NCI-H82 (cell line): ENCODE data around the gene VSIR.
A peak's percentile ranks its signal among the peaks of the same experiment; 100 is the strongest.

Experiments
- DNase-seq: peaks from one replicate; lab custom pipeline; 2025; lab: John Stamatoyannopoulos, UW

Gene VSIR

GRCh38 chr10:71773221-71773971, at the start of gene VSIR:
Gene VSIR, minus strand, starts transcription at chr10:71773520. Its CDS starts 81 bp downstream, at chr10:71773439.
- peak; percentile 77 for DNase-seq

GRCh38 chr10:71821909-71822763, 48.8 kb upstream of the VSIR start:
- DNase-seq = no peak

GRCh38 chr10:71820966-71821365, 47.6 kb upstream of the VSIR start:
- no peak for DNase-seq

GRCh38 chr10:71819985-71820384, 46.7 kb upstream of the VSIR start:
- DNase-seq = no peak

- DNase-seq = no peak
Measured at GRCh38 chr10:71819441-71819861, 46.1 kb upstream of the VSIR start.

GRCh38 chr10:71818674-71819260, 45.4 kb upstream of the VSIR start:
- DNase-seq = no peak

- DNase-seq = no peak
Measured at GRCh38 chr10:71817831-71818655, 44.7 kb upstream of the VSIR start.

GRCh38 chr10:71816936-71817618, 43.8 kb upstream of the VSIR start:
- DNase-seq = no peak

- DNase-seq = no peak
Measured at GRCh38 chr10:71816421-71816851, 43.1 kb upstream of the VSIR start.

GRCh38 chr10:71815515-71816130, 42.3 kb upstream of the VSIR start:
- DNase-seq = no peak

GRCh38 chr10:71814922-71815411, 41.6 kb upstream of the VSIR start:
- DNase-seq = peak; percentile 32

GRCh38 chr10:71812913-71813590, 39.7 kb upstream of the VSIR start:
- peak; percentile 50 for DNase-seq

- peak; percentile 80 for DNase-seq
Measured at GRCh38 chr10:71812016-71812912, 38.9 kb upstream of the VSIR start.

- no peak for DNase-seq
Measured at GRCh38 chr10:71811351-71811750, 38.0 kb upstream of the VSIR start.

GRCh38 chr10:71810048-71810750, 36.9 kb upstream of the VSIR start:
- no peak for DNase-seq

- no peak for DNase-seq
Measured at GRCh38 chr10:71809628-71810027, 36.3 kb upstream of the VSIR start.

GRCh38 chr10:71807557-71808510, 34.5 kb upstream of the VSIR start:
- no peak for DNase-seq
